Measurements from ENCODE around the gene SLC43A2.

SLC43A2 gene

DNA sequence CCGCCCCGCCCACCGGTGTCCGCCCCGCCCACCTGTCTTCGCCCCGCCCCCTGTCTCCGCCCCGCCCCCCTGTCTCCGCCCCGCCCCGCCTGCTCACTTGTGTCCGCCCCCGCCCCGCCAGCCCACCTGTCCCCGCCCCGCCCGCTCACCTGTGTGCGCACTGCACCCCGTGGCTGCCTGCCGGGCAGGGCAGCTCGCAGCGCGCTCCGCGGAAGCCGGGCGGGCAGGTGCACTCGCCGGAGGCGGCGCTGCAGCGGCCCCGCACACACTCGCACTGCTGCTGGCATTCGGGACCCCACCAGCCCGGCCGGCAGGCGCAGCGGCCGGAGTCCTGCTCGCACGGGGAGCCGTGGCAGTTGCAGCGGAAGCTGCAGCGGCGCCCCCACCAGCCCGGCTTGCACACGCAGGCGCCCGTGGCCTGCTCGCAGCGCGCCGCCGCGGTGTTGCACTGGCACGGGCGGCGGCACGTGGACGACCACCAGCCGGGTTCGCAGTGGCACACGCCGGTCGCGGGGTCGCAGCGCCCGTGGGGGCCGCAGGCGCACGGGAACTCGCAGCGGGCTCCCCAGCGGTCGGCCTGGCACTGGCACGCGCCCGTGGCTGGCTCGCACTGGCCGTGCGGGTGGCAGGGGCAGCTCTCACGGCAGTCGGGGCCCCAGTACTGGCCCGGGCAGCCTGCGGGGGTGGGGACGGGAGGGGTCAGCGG lies 14.8 kb upstream of the SLC43A2 start:
- no peak for DNase-seq

- DNase-seq, result no peak
Observed at GRCh38 chr17:1641065-1641403, 12.4 kb upstream of the SLC43A2 start.

DNA sequence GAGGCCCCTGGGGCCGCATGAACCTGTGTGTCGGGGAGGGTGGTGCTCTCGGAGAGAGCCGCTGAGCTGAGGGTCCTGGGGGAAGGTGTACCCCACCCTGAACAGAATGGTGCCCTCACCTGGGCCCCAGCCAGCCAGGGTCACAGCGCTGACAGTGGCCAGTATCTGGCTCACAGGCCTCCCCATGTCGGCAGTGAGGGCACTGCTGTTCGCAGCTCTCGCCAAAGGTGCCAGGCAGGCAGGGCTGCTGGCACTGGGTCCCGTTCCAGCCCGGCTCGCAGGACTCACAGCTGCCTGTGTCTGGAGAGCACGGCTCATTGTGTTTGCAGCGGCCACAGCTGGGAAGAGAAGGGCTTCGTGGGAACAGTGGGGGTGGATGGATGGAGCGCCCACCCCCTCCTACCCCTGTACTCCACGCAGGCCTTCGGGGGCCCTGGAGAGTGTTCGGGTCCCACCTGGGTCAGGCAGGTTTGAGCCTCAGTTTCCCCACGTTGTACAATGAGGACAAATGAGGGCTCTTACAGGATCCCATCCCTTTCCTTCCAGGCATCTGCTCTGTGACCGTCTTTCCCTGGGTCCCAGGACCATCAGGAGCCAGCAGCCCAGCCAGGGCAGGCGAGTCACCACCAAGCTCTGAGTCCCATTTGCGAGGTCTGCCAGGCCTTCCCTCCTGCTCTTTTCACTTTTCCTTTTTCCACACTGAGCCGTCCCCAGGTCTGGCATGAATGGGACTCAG lies 11.9 kb upstream of the SLC43A2 start:
- no peak for DNase-seq

DNA sequence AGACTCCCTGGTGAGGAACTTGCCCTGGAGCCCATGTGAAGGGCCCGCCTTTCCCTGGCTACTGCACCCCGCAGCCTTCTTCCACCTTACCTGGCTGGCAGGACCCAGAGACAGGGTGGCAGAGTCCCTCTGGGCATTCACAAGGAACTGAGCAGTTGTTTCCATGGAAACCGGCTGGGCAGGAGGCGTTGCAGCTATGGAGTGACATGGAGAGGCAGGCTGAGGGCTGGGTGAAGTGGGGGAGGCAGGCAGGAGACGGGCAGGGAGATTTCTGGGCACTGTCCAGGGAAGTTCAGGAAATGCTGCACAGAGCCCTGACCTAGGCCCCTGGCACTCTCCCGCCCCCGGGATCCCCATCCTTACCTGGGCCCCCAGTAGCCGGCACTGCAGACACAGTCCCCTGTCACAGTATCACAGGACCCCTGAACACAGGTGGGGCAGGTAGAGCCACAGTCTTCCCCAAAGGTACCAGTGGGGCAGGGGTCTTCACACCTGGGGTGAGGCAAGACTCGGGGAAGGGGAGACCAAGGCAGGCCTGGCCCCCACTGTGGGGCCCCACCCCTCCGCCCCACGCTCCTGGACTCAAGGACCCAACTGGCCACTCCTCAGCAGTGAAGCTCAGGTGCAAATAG lies 11.0 kb upstream of the SLC43A2 start:
- no peak for DNase-seq

DNA sequence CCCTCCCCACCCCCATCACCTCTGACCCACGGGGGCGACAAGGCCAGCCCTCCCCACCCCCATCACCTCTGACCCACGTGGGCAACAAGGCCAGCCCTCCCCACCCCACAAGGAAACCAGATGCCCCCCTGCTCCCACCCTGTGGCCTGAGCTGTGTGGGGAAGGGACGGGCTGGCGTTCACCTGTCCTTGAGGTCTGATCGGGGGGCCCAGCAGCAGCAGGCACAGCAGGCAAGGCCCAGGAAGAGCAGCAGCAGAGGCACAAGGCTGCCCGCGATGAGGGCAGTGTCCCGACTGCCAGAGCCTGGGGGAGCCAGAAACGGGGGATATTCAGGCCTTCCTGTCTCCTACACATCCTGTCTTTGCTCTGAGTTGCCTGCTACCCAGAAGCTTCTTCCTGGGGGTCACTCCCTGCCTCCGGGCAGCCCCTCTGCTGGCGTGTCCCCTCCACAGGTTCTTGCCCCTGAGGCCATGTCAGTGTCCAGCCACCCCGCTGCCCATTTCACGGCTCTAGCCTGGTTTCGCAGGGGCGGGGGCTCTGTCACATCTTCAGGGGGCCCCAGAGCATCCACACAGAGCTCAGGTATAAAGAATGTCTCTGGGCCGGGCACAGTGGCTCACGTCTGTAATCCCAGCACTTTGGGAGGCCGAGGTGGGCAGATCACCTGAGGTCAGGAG lies 10.1 kb upstream of the SLC43A2 start:
- DNase-seq, result no peak

GRCh38 chr17:1638171-1638590 lies 9.5 kb upstream of the SLC43A2 start:
- DNase-seq, result no peak

GRCh38 chr17:1636732-1637285 lies 8.2 kb upstream of the SLC43A2 start:
- DNase-seq, result no peak

- no peak for DNase-seq
Observed at GRCh38 chr17:1635675-1636465, 7.2 kb upstream of the SLC43A2 start.

GRCh38 chr17:1634841-1635650 lies 6.4 kb upstream of the SLC43A2 start:
- no peak for DNase-seq

GRCh38 chr17:1630662-1631061 lies 2.0 kb upstream of the SLC43A2 start:
- DNase-seq, result no peak

- peak; percentile 72 for DNase-seq
Observed at GRCh38 chr17:1629504-1630310, 1.1 kb upstream of the SLC43A2 start.

GRCh38 chr17:1628856-1629503 lies 346 bp upstream of the SLC43A2 start:
- DNase-seq, result peak; percentile 95

DNA sequence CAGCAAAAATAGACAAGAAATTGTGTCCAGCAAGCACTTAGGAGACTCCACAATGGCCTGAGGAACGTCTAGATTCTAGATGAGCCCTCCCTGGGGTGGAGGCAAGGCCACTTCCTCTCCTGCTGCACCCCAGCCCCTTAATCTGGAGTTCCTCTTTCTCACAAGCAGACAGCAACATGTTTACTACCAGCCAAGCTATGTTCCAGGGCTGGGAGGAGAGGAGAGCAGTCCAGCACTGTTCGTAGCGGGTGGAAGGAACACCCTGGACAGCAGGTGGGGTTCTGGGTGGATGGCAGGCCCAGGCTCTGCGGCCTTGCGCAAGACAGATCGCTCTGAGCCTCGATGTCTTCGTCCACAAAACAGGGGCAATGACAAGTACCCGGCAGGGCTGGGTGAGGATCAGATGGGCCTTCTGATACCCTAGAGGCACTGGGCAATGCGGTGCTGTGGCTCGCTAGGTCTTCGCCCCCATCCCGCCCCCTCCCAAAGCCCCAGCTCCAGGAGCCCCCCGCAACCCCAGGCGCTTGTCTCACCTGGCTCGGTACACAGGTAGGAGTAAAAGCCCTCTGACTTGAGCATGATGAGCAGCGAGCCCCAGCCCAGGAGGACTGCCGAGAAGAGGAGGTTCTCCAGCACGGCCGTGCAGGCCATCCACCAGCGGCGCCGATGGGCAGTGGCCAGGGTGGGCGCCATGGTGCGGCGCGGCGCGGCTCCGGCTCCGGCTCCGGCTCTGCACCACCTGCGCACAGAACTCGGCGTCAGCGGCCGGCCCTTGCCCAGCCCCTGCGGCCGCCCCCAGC lies 1.3 kb downstream of the SLC43A2 start:
- DNase-seq, result peak; percentile 83

DNA sequence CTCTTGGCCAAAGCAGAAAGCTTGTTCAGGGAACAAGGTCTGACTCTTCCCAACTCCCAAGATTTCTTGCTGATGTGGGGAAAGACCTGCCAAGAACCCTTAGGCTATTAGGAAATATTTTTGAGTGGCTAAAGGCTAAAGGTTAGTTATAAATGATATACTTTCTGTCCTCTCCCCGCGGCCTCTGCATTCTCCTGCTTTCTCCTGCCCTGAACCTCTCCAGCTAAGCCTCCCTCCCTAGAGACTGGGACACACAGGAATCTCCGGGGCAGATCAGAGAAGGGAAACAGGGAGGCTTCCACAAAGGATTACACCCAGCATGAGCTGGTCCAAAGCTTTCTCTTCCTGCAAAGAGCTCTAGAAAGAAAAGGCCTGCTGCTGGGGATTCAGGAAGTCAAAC lies 2.3 kb downstream of the SLC43A2 start:
- DNase-seq, result no peak

DNA sequence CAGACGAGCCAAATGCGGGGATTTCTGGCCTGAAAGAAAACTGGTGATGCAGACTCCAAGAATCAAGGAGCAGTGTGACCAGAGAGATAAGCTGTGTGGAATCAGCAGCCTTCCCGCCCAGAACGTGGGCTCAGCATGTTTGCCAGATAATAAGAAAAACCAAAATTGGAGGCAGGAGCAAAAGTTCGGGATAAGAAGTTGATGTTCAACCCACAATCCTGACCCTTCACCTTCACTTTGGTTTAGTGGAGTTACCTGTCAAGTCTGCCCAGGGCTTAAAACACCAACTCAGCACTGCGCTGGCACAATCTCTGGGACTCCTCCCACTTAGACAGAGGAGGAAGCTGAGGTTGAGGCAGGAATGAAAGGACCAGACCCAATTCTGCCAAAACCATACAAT lies 3.1 kb downstream of the SLC43A2 start:
- DNase-seq, result peak; percentile 38

DNA sequence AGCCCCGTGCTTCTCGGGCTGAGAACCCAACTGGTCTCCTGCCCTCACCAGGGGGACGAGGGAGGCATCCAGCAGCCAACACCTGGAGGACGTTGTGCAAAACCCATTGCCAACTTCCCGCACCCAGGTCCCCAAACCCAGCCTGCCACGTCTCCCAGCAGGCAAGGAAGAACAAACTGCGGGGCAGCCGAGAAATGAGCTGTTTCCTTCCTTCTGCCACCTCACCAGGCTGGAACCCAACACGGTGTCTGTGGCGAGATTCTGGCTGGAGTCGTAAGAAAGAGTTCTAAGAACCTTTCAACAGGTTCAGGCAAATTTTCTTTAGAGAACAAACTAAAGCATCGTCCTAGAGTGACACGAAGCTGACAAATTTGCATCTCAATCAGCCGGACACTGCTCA lies 3.6 kb downstream of the SLC43A2 start:
- no peak for DNase-seq

DNA sequence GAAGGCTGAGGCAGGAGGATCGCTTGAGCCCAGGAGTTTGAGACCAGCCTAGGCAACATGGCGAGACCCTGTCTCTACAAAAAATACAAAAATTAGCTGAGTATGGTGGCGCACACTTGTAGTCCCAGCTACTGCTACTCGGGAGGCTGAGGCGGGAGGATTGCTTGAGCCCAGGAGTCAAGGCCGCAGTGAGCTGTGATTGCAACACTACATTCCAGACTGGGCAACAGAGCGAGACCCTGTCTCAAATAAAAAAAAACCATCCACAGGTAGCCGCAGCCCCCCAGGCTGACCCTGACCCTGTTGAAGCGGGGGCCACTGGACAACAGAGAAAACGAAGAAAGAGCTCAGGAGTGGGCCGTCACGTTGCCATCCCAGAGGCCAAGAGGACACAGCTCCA lies 4.0 kb downstream of the SLC43A2 start:
- no peak for DNase-seq

GRCh38 chr17:1623057-1623630 lies 5.5 kb downstream of the SLC43A2 start:
- no peak for DNase-seq
